Muscle of arm (tissue), 12 donors: ENCODE measurements around the gene DPT. TPM values are rescaled to one million over a fixed set of nuclear protein-coding genes. Genes with fewer than 3 reads are reported as not detected.

Experiments
- DNase-seq: peaks from one replicate; pipeline ENCODE4 v3.0.0-alpha.2; 2013
- polyA plus RNA-seq, 12 donors: library from polyadenylated mRNA; unstranded; fragments of 120-200 nt; gene quantifications; one replicate each; pipeline ENCODE4 v1.2.1, GENCODE V29; 2013; ENCODE audit not compliant: insufficient read length in 12 of 12

Gene DPT
- polyA plus RNA-seq, 12 donors = 20.3 to 188 (median 83.8) TPM; not detected in 1

DNA sequence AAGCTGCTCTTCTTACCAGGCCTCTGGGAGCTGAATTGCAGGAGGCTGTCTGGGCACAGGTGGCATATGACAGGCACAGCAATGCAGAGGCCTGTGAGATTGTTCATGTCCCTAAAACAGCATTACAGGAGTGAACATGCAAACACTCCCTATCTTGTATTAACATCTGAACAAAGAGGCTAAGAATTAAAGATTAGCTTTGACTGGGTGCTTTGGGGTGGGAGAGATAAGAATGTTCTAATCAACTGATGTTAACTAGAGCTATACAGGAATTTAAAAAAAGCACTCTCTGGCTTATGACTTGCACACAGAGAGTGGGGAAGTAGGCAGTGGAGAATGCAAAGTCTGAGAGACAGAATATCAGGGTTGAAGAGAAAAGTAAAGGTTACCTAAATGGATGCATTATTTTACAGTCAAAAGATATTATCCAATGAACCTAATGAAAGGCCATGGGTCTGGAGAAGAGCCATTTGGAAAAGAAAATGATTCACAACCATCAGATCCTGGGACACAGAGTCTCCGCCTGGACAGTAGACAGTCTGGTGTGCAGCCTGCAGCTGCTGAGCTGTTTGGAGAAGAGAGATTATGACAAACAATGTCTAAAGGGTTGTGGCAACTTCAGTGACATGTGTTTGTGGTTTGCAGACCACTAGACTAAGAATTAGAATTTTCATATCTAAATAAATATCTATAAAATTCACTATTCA lies 20.2 kb downstream of the DPT start:
- DNase-seq = peak; percentile 63

DNA sequence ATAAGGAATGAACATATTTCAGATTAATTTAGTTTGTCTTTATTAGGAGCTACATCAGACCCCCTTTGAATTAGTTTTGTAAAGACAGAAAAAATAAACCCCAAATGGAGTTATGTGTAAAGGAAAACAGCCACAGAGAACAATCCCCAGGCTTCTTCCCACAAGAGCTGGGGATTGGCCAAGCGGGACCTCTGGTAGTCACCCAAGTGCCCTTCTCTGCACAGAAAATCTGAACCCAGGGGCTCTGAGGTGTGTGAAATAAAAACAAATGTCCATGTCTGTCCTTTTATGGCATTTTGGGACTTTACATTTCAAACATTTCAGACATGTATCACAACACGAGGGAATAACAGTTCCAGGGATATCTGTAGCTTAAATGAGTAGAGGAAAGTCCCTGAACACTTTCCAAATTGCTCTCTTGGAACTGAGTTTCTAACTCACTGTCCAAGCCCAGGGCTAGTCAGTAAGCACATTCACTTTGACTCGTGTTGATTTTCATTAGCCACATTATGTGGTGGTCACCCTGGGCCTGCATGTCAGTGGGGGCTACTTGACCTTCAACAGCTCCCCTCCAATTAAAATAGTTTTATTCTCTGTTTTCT lies 22.5 kb downstream of the DPT start:
- no peak for DNase-seq

DNA sequence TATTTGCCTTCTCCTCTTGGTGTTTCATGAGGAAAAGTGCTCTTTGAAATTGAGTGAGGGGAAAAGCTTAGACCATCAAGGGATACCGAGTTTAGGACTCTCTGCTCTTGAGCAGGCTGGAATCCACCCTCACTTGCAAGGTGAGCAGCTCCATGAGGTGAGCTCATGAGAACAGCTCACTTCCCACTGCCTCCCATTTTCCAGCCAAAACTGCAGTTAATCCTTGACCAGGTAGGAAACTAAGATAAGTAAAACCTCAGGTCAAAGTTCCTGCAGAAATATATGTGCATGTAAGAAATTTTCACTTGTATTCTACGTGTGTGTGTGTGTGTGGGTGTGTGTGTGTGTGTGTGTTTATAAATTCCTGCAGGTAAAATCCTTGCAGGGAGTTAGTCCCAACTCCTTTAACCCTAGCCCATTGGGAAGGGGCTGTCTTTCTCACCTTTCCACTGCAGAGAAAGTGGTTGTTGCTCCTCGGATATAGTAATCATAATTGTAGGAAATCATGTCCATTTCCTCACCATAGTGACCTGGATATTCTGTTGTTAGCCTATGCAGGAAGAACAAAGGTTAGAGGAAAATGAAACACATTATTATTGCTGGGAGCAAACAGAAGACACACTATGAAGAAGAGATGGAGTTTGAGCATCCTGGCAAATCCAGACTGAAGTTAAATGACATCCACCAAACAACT lies 28.3 kb downstream of the DPT start:
- no peak for DNase-seq

DNA sequence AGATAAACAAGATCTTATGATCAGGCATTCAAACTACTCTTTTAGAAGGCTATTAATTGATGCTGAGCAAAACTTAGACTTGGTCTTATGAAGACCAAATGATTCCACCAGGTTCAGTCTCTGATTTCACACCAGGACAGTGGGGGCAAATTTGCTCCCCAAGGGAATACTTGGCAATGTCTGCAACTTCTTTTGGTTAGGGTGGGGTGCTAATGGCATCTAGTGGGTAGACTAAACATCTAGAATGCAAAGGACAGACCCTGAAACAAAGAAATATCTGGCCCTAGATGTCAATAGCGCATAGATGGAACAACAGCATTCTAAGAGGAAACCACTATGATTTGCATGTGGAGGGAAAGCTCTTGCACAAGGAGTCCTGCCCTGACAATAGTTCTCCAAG lies 30.6 kb downstream of the DPT start:
- no peak for DNase-seq

DNA sequence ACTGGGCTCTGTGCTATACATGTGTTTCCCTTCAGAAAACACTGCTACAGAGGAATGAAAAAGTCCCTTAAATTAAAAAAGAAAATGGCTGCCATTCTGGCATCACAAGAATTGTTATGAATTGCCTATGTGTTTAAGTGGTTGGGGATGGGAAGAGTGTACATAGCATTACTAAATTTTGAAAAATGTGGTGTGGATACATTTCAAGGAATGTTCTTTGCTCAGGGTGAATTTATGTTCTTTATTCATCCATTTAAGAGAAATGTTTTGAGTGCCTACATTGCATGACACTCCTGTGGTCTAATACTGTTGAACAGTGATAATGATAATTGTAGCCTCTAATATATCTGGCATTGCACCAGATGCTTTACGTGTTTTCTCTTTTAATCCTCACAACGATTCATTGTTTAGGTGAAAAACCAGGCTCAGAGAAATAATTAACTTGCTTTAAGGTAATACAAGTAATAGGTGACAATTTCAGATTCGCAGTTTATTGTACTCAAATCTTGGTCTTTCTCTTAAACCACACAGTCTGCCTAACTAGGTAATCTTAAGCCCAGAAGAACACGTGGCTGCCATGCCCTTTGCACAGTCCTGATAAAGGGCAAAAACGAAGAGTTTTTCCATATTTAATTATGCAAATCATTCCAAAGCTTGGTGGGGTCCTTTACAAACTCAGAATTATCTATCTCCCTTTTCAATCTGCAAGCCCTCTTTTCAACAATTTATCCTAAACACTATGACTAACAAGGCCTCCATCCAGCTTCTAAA lies 31.5 kb downstream of the DPT start:
- no peak for DNase-seq

DNA sequence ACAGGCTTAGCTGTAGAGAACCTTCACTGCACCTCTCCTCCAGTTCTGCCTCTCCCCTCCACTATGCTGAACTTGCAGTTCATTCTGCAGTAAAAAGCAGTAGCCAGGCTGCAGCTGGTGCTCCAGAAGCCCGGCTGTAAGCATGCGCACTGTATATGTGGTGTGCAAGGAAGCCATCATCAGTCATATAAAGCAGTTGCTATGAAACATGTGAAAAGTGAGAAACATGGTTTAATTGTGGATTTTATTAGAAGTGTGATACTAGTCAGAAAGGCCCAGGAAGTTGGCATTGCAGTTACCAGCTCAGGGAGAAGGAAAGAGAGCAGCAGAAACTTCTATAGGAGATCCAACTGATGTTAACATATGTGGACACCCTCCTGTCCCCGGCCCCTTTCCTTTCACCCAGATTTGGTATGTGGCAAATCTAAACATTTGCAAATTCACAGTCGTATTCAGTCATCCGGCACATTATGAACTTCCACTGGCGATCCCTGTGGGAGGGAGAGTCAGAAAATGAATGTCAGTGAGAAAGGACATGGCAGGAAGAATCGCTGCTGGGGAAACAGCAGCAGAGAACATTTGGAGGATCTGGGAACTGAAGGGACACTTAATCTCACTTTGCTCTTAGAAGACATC lies 32.8 kb downstream of the DPT start:
- no peak for DNase-seq

DNA sequence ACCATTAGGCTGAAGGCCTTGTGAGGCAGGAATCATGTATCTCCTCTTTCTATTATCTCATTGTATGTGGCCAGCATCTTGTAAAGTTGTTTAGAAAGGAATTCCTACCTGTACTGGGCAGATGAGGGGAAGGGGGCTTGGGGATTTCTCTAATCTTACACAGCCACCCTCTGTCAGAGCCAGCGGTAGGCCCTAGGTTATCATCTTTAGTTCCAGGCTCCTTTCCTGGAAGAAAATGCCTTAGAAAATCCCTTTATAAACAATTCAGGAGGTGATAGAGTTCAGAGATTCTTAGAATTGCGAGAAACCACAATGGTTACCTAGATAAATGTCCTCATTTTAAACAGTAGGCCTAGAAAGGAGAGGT lies 35.2 kb downstream of the DPT start:
- no peak for DNase-seq

DNA sequence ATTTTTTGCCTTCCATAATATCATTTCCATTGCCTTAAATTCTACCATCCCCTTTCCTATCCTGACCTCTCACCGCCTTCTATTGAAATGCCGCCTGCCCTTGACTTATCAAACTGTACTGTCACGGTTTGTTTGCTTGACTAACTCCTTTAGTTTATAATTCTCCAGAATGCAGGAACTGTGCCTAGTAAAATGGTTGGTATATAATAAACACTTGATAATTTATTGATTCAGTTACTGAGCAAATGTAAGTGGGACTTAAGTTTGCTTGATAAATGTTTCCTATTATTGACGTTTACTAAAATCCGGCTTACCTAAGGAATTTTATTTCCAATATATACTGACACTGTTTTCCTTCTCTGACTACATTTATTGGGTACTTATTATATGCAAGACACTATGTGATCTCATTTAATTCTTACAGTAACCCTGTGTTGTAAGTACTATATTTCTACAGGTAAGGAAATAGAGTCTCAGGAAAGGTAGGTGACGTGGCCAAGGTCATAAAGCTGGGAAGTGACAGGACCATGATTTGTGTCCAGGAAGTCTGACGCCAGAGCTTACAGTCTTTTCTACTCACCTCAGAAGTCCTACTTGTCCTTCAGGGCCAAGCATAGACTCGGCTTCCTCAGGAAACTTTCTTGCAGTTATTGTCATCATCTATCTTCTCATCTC lies 35.7 kb downstream of the DPT start:
- no peak for DNase-seq

DNA sequence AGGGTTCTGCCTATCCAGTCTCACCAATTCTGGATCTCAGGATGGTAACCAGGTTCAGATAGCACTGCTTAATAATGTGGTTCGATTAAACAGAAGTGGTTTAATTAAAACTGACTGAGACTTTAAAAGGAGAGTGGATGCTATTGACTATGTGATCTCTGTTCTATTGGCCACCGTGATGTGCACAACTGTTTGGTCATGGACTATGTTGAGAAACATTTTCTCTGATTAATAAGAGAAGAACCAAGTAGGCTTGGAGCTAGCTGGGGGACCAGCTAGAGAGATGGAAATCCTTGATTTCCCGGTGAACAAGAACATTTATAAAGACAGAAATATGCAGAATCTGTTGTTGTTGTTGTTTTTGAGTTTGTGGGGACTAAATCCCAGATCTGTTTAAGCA lies 36.5 kb downstream of the DPT start:
- DNase-seq = no peak

DNA sequence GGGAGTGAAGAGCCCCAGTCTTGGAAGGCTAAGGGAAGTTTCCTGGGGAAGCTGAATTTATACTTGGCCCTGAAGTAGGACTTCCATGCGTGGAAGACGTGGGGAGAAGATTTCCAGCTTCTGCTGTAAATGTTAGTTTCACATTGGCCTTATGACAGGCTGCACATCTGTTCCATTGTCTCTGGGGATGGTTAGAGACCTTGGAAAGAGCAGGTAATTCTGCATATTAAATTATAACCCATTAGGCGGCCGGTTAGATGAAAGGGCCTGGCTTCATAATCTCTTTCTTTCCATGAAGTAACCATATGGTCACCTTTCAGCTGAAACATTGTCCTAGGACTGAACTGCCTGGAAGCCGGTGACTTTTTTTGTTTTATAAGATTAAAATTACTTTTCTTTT lies 37.5 kb downstream of the DPT start:
- no peak for DNase-seq

DNA sequence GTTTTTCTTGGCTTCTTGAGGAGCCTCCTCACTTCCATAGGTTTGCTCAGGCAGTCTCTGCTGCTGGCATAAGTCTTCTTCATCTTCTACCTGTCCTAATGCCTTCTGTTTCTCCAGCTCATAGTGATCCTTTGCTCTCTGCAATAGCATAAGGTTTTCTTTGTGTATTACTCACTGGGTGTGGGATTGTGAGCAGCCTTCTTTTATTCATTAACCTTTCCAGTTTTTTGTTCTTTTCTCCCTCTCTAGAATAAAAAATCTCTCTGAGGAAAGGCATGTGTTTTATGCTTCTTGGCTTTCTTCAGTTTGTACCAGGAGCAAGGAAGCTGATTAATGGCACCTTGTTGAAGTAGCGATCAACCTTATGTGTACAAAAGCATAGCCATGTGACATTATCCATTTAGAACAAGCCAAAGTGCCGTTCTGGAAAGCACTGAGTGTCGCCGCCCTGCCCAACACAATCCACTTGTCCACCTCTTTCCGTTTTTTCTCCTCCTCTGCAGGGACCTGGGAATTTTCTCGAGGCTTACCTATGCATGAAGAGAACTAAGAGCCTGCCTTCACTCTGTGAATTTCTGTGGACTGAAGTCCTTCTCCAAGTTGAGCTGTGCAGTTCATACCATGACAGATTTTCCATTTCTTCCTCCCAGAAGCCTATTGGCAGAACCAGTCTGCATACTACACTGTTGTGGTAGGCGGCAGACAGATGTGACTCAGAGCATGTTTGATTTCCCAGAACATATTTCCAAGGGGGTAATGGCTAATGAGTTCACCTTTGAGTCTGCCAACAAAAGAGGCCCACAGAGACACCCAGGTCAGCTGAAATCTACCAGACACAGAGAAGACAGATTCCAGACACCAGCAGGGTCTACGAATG lies 39.0 kb downstream of the DPT start:
- DNase-seq = no peak

DNA sequence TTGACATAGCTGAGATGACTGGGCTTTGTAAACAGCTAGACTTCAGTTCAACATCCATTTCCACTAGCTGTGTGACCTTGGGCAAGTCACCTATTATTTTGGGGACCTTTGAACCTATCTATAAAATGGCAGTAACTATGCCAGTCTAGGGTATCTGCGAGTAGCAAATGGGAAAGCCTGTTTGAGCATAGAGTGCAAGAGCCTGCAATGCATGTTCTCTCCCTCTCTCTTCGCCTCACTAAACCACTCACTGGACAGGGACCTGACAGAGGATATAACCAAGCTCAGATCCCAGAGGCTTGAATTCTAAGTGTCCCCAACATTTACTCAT lies 39.7 kb downstream of the DPT start:
- no peak for DNase-seq

DNA sequence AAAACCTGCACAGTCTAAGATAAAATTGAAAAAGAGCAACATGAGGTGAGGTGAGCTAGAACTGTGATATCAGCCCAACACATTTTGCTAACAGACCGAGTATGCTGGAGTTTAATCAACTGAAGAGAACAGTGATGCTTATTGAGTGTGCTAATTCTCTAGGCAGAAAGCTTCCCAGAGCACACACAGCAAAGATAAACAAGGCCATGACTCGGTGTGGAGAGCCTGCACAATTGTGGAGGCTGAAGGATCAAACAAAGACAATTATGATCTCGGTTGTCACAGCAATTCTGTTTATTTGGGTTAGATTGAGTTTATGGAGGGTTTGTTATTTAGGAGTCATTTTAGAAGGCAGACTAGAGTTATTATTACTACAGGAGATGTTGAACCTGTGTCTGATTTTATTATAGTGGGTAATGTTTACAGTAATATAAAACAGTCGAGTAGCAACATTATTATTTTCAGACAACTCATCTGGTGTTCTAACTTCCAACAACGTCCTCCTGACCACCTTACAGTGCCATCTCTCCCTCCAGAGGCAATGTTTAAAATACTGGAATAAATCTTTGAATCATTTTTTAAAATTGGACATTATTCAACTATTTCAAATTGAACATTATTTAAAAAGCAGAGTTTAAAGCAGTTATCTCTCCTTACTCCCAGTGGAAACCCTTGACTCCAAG lies 40.2 kb downstream of the DPT start:
- DNase-seq = no peak

DNA sequence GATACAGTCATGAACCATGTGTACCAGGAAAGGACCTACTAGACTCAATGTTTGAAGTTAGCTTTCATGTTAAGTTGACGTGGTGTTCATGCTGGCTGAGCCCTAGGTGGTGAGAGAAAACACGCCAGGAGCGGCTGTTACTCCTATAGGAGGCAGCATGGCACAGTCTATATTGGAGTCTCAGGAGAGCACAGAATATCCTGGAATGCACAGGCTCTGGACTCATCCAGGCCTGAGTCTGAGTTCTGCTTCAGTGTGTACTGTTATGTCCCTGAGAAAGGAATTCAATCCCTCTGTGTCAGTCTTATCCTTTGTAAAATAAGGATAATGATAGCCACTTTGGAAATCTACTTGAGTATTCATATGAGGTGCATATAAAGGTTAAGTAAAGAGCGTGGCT lies 41.2 kb downstream of the DPT start:
- DNase-seq = no peak

DNA sequence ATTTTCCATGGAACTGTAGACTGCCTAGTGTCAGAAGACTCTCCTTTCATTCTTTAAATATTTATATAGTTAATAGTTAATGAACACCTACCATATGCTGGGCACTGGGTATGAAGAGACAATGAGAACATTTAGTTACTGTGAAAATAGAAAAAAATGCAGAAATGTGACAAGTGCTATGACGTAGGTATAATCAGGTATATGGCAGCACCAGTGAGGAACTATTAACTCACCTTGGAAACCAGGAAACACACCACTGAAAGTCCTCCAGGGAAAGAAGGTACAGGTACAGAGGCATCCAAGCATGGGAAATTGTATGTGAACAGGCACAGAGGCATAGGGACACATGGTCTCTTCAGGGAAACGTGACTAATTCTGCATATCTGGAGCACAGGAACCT lies 42.3 kb downstream of the DPT start:
- DNase-seq = no peak

DNA sequence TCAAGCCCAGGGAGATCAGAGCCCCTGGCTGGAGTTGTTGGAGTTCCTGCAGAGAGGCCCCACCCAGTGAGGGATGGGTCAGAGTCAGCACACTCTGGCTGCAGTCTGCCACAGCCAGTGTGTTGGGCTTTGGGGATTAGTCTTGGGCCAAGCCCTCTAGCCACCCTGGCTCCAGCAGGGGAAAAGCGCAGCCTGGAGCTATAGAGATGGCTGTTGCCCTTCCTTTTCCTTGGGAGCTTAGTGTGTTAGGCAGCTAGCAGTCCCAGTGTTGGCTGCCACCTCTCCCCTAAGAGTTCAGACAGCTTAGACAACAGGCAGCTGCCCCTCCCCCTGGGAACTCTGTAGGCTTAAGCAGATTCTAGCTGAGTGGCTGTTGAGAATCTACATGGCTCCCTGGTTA lies 45.1 kb downstream of the DPT start:
- no peak for DNase-seq

DNA sequence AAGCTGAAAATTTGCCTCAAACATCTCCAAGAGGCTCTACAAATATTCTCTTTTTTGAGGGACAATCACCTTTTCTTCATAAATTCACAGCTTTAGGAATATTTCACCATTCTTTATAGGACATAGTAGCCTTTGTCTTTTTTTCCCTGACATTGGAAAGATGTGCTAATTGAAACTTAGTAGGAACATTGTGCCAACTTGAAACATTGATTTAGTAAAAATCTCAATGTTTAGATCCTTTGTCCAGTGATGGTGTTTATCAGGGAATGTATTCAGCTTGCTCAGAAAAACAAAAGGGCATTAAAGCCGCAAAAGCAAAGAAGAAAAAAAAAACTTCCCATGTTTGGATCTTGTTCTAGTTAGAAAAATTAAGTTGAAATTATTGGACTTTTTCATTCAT lies 52.1 kb downstream of the DPT start:
- no peak for DNase-seq

DNA sequence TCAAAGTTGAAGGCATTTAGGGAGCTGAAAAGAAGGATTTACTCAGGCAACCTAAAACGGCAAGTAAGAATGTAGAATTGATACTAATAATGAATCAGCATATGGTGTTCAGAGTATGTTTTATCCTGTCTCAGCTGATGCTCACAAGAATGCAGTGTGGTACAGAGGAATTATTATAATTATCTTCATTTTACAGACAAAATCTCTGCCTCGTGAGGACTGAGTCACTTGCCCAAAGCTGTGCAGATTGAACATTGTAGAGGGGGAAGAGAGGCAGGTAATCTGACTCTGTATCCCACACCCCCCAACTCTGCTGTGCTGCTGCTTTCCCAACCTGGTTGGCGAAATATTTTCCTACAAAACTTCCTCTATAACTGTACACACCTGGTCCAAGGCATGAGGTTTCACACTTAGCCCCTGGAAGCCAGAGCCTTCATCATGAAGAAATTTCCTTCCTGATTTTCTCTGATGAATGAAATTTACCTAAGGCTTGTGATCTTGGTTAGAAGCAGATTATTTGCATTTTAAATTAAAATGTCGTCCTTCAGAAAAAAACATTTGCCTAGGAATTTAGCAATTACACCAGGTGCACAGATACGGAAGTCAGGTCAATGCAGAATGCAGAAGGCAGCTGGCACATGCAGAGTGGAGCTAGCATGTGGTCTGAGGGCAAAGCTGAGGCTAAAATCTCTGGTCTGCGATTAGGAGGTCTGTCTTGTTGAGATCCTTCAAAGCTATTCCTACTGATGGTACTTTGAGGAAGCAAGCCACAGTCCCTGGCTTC lies 52.8 kb downstream of the DPT start:
- DNase-seq = no peak

DNA sequence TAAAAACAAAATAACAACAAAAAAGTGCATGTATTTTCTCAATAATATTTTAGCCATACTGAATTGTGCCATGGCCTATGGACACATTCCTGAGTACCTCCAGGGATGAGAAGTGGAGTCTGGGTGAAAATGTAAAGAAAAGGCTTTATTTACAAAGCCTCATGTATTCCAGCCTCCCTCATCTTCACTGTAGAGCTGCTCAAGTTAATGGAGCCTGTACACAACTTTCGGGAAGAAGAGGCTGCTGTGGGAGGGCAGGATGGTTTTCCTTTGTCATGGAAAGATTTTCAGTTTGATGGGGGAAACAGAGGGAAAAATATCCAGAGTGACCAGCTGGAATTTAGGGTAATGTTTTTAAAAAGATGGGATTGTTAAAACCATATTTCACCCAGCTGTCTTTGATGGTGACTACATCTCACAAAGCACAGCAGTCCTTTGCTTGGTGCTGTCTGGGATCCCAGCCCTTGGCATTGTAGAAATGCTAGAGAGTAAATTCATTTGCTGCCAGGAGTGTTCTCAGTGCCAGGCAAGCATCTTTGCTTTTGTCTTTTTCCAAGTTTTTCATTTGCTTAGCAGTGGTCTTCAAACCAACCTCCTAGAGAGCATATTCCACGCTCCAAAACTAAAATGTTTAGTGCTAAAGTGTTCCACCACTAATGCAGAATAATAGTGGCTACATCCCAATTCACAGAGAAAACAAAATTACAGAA lies 54.9 kb downstream of the DPT start:
- DNase-seq = peak; percentile 20
